Measurements from ENCODE around the gene EGFLAM.

EGFLAM gene

DNA sequence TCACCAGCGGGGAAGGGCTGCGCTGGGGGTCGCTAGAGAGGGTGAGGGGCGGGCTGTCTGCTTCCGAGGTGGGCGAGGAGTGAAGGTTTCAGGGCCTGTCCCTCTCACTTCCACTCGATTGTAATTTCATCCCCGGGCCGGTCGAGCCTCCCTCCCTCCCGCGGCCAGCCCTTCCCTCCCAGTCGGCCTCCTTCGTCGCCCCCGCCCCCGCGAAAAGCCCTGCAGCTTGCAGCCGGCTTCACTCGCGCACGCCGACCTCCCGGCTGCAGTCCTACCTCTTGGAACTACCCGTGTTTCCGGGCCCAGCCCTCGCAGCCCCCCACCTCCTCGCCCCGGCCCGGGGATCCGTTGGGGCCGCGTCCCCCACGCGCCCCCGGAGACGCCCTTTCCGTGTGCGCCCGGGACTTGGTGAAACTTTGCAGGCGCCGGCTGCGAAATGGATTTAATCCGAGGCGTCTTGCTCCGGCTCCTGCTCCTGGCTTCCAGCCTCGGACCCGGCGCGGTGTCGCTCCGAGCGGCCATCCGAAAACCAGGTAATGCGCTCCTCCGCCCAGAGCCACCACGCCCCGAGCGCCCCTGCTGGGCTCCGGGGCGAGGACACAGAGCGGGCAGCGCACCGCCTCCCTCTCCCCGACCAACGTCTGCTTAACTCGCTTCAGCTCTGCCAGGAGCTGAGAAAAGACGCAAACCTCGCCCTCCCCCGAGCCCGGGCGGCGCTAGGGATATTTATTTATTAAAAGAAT, at the start of gene EGFLAM:
EGFLAM (plus strand) TSS at position 241 of the 743 bp plus-strand sequence; CDS start at position 437, 196 bp downstream.
- peak; percentile 78 for DNase-seq (ENCODE audit: low spot score)

DNA sequence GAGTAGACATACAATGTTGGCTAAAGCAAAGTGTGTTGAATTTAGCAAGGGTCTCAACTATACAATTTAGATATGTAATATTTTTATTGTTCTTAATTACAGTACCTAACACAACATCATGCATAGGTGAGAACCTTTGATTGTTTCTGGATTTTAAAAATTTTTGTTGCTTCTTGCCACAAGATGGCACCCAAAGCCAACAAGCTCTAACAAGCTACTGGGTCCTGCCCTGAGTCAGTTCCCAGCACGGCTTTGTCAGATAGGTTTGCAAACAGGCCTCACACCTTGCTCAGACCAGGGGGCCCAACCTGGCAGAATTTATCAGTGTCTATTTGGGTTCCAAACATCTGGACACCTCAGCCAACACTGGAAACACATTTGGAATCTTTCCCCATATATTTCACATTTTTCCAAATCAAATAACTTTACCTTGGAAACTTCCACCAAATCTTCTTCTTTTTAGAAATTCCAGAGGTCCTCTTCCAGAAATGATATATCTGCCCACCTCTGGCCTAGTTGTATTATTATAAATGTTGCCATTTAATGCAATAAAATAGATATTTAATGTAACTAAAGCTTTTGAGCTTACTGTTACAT, 49.5 kb upstream of the EGFLAM start:
- peak; percentile 51 for DNase-seq (ENCODE audit: low spot score)

DNA sequence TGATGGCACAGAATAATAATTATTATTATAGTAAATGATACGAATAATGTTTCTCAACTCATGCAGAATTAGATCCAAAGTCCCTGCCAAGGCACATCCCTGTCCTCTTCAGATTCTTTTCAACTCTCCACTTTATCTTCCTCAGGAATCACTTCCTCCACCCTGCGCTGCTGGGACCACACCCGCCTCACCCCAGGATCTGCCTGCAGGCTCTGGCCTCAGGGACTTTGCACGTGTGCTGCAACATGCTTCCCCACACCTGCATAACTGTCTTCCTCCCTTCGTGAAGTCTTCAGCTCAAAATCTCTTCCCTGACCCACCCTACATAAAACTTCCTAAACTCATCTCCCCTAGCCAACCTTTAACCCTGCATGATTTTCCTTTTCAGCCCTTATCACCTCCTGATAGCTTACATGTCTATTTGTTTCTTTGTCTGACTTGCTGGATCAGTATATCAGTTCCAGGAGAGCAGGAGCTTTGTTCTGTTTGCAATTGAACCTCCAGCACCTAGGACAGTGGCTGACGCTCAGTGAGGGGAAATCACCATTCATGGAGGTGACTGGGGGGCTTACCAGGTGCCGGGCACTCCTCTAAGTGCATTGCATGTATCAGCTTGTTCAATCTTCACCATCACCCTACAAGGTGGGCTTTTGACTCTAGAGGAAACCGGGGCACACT, 47.5 kb upstream of the EGFLAM start:
- no peak for DNase-seq (ENCODE audit: low spot score)

DNA sequence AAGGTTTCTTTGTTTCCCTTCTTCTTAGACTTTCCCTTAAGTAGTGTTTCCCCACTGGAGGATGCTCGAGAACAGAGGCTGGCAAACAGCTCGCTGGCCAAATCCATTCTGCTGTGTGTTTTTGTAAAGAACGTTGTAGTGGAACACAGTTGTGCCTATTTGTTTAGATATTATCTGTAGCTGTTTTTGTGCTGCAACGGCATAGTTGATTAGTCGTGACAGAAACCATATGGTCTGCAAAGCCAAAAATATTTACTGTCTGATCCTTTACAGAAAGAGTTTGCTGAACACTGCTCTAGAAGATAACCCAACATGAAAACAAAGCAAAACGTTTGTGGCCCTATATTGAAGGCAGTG, 47.0 kb upstream of the EGFLAM start:
- DNase-seq (ENCODE audit: low spot score): no peak

DNA sequence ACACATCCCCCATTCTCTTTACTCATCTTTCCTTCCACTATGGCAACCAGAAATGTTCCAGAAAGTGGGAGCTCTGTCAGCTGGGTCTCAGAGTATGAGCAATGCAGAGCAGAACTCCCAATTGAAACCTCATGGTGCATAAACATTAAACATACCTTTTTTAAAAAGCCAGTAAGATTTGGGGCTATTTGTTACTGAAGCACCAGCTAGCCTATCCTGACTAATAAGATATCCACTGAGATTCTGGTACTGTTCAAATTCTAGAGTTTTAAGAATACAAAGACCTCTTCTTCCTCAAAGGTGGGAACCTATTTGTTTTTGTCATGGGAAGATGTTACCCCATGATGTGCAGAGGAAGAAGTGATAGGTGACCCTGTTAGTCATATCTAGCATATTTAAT, 46.1 kb upstream of the EGFLAM start:
- DNase-seq (ENCODE audit: low spot score): no peak

DNA sequence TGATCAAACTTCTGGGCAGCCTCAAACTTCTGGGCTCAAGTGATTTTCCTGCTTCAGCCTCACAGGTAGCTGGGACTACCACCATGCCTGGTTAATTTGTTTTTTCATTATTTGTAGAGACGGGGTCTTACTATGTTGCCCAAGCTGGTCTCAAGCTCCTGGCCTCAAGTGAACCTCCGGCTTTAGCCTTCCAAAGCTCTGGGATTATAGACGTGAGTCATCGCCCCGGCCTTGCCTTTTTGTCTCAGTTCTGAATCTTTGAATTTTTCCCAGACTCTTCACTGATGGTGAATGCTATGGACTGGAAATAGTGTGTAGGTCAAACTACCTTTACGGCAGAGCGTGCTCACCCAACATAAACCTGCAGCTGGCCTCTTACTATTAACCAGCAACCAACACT, 32.3 kb upstream of the EGFLAM start:
- no peak for DNase-seq (ENCODE audit: low spot score)

DNA sequence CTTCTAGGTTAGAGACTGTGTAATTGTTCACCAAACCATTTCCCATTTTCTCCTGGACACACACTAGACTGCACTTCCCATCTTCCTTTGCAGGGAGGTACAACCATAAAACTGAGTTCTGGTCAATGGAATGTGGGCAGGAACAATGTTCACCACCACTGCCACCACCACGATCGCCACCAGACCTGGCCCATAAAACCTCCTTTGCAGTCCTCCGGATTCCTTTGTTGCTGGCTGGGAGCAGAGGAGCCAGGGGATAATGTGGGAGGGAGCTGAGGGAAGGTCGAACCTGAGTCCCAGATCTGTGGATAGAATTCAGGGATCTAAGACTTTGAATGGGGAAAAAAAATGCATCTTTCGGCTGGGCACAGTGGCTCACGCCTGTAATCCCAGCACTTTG, 29.4 kb upstream of the EGFLAM start:
- no peak for DNase-seq (ENCODE audit: low spot score)

DNA sequence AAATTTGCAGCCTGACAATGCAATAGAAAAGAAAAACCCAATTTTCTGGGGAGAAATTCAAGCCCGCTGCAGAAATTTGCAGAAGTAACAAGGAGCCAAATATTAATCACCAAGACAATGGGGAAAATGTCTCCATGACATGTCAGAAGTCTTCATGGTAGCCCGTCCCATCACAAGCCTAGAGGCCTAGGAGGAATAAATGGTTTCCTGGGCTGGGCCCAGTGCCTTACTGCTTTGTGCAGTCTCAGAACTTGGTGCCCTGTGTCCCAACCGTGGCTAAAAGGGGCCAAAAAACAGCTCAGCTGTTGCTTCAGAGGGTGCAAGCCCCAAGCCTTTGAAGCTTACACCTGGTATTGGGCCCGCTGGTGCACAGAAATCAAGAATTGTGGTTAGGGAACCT, 23.6 kb upstream of the EGFLAM start:
- no peak for DNase-seq (ENCODE audit: low spot score)

DNA sequence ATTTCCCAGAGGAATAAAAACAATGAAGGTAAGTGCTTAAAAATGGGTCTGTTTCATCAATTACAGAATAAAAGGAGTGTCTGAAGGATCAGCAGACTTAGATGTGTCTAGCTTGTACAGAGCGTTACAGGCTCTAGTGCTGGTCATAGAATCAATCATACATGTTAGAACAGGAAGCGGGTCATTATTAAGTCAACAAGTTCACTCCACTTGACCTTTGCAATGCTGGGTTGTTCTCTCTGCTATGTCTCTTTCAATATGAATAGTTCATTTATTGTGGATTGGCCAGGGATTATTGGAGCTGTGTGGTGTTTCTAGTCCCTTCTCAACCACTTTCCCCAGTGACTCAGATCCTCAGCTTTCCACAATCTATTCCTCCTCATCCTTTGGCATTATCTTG, 20.7 kb upstream of the EGFLAM start:
- no peak for DNase-seq (ENCODE audit: low spot score)

DNA sequence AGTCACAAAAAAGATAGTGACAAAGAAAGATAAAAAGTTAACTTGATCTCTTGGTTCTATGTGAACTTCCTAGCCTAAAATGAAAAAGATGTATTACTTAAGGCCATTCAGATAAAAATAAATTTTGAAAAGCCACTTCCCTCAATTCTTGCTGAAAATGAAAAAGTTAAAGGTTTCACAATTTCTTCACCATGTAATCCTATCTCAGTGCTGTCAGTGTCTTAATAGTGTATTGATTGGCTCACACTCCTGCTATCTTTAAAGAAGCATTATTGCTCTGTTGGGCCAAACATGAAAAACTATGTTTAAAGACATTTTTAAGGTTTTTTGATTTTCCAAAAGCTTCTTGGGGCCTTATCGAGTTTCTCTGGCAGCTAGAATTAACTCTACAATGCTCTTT, 18.1 kb upstream of the EGFLAM start:
- no peak for DNase-seq (ENCODE audit: low spot score)

DNA sequence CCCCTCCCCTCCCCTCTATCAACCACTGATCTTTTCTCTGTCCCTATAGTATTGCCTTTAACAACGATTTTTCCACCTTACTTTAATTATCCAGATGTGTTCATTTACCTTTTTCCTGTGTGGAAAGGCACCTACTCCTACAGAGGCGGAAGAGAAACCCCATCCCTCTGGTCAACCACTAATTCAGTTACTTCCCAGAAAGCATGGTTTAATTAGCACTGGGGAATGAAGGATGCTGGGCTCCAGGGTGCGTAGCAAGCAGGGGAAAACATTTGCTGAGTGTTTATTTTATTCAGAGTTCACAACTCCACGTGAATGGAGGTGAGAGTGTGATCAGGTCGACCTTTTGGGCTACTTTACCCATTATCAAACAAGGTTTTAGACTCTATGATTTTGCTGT, 16.7 kb upstream of the EGFLAM start:
- DNase-seq (ENCODE audit: low spot score): no peak

DNA sequence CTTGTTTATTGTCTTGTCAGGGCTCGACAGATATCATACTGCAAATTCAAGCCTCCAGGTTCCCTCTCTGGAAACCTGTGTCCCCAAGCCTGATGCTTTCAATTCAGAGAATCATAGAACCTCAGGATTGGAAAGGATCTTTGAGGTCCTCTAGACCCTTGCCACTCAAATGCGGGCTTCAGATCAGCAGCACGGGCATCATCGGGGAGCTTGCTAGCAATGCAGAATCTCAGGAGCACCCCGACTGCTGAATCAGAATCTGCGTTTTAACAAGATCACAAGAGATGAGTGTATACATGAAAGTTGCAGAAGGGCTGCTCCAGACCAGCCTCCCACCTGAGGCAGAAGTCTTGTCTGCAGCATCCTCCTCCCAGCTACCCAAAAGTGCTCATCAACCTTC, 13.1 kb upstream of the EGFLAM start:
- no peak for DNase-seq (ENCODE audit: low spot score)

DNA sequence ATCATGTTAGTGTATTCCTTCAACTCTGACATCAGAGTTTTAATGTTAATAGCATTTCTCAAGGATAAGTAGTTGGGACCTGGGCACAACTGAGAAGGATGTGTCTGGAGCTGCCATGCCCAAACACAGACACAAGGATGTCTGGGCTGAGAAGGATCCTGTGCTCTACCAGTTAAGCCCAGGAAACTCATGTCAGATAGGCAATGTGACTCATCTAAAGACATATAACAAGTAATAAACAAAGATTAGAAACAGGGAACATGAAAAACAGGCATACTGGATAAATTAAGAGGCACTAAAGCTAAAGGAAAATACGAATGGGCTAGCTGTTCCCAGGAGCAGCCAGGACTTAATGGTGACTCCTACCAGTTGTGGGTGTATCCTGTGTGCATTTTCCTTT, 9.1 kb upstream of the EGFLAM start:
- DNase-seq (ENCODE audit: low spot score): no peak

DNA sequence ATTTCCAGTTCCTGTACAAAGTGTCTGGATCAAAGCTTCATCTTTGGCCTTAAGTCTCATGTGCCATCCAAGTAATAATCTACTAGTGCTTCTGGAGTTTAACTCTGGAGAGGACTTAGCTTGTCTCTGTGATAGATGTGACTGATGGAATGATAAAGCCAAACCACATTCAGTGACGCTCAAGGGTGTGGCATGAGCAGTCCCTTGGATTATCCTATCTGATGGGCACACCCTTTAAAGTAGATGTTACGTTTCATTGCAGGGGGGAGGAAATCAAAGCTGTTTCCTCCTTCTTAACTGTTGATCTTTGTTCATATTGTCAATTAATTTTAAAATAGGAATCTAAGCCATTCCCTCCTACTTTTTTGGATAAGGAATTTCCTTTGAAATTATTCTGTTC, 8.5 kb upstream of the EGFLAM start:
- DNase-seq (ENCODE audit: low spot score): no peak

DNA sequence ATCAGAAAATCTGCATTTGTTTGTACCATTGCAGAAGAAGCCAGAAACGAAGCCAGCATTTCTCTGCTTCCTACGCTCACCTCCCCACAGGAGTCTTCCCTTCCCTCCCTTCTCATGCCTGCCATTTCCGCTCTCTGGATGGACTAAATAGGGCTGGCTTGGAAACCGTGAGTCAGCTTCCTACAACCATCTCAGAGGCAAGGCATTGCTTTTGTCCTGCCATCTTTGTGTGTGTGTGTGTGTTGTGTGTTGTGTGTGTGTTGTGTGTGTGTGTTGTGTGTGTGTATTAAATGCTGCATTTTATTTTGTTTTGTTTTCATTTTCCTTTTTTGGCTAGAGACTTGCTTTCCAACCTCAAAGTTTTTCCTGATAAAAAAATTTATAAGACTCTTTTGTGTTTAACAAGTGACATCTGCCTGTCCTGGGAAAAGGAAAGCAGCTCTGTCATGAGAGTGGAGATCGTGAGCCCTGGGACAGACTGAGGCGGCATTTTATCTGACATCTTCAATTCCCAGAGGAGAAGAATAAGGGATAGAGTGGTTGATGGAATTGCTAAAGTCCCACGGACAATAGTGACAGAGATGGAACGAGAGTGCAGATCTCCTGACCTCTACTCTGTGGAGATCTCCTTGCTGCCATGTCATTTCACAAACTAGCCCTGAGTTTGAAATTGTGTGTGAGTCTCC, 7.5 kb upstream of the EGFLAM start:
- no peak for DNase-seq (ENCODE audit: low spot score)

DNA sequence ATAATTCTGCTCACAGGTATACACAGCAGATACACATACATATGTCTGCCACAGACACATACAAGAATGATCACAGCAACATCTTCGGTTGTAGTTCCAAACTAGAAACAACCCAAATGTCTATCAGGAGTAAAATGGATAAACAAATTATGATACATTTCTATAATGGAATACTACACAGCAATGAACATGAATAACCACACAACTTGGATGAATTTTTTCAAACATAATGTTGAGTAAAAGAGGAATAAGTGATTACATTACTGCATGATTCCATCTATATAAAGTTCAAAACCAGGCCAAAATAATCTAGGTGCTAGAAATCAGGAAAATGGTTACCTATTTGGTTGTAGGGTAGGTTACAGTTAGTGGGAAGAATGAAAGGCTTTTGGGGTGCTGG, 4.6 kb upstream of the EGFLAM start:
- DNase-seq (ENCODE audit: low spot score): no peak

DNA sequence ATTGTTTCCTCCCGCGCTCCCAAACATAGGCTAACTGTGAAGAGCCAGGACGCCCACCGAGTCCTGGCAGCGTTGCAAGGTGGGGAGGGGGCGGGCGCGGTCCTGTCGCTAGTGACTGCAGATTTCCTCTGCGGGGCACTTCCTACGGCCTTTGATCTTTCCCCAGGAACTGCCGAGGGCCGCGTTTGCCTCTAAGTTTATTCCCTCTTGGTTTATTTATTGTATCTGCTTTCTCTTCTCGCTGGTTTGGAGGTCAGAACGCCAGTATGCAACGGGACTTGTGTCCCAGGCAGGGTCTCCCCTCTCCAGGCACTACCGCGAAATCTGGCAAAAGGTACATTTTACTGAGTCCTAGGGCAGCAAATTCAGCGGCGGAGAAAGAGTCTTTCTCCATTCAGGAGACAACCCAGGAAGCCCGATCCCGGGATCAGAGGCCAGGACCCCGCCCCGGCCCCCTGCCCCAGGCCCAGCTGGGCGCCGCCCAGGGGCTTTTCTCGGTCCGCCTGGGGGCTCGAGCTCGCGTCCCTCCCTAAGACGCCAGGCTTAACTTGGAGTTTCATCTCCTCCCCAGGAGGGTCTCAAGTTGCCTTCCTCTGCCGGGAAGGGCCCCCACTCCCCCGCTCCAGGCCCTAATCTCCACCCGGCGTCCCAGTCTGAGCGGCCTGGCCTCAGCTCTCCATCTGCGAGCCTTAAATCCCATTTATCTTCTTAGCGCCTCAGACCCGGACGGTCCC, 884 bp upstream of the EGFLAM start:
- peak; percentile 30 for DNase-seq (ENCODE audit: low spot score)

DNA sequence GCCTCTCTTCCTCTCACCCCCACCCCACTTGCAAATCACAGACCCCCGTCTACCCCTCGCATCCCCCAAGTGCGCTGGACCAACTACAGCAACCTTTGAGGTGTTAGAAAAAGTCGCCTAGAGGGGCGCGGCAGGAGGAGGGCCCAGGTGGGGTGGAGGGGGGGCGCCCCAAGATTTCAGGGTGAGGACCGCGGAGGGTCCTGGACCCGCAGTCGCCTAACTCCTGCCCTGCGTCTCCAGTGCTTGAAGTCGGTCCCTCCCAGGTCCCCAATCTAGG, 379 bp upstream of the EGFLAM start:
- DNase-seq (ENCODE audit: low spot score): no peak

DNA sequence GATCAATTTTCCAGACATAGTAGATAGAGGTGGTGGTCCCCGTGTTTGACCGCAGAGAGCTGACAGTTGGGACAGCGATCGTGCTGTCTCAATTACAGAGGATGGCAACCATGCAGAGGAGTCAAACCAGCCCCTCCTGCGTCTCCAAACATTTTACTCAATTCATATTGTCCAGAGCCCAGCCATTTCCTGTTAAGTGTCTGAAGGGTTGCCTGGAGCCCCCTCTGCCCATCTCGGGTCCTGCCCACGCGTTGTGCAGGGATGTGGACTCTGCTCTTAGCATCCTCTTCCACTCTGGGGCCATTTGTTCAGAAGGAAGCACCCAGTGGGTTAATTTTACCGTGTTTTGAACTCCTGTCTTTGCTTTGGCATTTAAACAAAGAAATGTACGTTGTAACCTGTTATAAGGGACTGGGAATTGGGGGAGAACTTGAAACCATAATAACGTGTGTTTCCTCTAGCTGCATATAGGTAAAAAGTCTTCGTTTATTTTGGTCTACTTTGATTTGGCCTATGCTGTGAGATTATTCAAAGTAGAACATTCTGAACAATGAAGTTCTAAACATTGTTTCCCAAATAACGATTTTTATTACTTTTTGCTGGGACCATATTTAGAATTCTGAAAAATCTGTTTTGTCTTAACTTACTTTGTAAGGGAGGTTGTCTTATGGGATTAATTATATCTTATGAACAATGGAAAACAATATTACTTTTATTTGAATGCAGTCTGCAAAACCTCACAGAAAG, 876 bp downstream of the EGFLAM start:
- no peak for DNase-seq (ENCODE audit: low spot score)

DNA sequence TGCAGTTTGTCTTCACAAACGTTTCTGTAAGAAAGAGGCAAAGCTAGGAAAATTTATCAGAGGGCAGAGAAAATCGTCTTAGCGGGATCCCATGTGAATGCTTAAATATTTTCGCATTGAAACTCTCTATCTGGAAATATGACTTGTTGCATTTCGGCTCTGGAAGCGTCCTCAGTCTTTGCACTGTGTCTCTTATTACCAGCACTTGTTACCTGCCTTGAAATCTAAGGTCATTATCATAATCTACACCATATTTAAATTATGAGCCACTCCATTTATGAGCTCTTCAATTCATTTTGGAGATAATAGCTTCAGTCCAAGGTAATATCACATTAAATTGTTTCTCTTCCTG, 1.4 kb downstream of the EGFLAM start:
- no peak for DNase-seq (ENCODE audit: low spot score)

DNA sequence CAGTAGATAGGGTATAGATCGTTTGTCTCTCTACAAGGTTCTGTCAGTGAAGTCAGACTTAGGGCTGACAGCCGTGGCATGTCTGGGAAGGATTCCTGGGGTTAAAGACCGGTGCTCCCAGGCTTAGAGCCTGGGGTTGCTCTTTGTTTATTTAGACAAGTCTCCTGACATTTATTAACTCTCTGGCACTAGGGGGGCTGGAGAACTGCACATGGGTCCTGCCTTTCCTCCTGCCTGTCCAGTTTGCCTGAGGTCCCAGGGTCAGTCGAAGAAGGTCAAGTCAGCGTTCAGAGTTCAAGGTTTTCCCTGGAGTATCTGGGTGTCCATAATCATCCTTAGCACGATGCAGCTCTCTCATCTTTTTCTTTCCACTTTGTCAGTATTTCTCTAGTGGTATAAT, 5.6 kb downstream of the EGFLAM start:
- no peak for DNase-seq (ENCODE audit: low spot score)
